SIG-M5 treated with dmso at 0.1 percent for 504 hours (cell line): ENCODE results near the gene INCENP.

Experiments
- DNase-seq: peaks from one replicate; lab custom pipeline; 2025; ENCODE audit not compliant: unreplicated experiment; lab: John Stamatoyannopoulos, UW

The INCENP gene

DNA sequence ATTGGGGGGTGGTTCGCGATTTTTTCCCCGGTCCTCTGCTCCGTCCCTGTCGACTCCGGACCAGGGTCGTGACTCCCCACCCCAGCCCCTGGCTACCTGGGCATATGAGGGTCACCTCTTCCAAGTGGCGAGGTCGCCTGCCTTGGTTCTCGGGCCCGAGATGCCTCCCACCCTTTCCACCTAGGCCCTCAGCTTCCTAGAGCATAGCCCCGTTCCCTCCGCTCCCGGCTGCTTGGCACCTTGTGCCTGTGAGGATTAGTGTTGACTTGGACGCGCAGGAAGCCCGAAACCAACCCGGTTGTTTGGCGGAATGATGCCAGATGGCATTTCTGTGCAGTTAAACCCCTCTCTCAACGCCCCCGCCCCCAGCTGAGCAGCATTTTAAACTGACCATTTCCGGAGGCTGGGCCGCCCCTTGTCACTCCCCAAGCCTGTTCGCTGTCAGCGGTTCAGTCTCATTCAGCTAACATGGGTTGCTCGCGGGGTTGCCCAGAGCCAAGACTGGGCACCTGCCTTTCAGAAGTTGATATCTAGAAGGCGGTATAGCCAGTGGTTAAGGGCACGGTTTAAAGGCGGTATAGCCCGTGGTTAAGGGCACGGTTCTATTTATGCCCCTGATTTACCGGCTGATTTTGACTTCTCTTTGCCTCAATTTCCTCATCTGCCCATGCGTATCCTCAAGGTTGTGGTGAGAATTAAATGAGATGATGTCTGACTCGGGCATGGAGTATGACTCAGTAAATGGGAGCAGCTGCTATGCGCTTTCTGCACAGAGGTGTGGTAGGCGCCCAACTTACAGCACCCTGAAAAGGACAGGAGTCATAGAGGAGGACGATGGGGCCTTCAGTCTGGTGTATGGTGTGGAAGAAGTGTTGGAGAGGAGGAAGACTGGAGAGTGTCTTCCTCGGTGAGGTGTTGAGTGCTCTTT is 639 bp downstream of the INCENP start:
- DNase-seq, result peak; percentile 12

DNA sequence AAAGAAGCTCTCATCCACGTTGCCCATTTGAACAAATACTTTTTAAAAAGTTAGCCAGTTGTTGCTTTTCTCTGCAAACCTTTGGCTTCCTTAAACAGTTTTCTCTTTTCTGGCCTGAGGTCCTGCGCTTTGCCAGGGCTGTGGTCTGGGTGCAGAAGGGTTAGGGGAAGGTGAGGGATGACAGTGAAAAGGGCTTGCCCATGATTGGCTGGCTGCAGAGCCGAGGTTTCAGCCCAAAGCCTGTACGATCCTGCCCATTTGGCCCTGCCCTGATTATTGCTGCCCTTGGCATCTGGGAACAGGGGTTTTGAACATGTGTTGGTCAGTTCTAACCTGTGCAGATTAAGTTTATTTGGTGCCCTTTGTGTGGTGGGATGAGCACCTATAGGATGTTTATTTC is 1.5 kb downstream of the INCENP start:
- no peak for DNase-seq

DNA sequence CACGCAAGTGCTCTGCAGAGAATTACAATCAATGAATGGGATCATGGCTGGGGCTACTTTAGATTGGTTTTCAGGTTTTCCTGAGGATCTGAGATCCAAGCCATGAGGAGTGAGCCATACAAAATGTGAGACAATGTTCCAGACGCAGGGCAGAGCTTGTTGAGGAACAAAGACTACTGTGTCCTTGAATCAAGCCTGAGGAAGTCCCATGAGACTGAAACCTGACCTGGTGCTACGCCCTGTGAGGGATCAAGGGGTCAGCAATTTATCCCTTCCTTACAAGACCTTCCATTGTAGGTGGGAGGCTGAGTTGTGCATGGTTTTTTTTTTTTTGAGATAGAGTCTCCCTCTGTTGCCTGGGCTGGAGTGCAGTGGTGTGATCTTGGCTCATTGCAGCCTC is 2.1 kb downstream of the INCENP start:
- DNase-seq, result no peak

DNA sequence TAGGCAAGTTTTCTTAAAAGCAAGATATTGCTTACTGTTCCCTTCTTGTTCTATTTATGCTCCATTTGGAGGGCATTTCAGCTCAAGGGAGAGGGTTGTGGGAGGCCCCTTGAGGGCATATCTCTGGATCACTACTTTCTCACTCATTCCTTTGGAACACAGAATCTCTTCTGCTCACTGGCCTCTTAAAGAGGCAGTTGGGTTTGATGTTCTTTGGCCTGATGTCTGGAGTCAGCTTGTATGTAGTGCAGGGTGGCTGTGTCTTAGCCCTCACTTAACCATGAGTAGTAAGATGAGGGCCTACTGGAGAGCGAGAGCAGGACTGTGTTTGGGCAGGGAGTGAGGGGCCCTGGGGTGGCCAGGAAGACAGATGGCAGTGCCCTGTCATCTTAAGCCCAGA is 3.6 kb downstream of the INCENP start:
- no peak for DNase-seq

DNA sequence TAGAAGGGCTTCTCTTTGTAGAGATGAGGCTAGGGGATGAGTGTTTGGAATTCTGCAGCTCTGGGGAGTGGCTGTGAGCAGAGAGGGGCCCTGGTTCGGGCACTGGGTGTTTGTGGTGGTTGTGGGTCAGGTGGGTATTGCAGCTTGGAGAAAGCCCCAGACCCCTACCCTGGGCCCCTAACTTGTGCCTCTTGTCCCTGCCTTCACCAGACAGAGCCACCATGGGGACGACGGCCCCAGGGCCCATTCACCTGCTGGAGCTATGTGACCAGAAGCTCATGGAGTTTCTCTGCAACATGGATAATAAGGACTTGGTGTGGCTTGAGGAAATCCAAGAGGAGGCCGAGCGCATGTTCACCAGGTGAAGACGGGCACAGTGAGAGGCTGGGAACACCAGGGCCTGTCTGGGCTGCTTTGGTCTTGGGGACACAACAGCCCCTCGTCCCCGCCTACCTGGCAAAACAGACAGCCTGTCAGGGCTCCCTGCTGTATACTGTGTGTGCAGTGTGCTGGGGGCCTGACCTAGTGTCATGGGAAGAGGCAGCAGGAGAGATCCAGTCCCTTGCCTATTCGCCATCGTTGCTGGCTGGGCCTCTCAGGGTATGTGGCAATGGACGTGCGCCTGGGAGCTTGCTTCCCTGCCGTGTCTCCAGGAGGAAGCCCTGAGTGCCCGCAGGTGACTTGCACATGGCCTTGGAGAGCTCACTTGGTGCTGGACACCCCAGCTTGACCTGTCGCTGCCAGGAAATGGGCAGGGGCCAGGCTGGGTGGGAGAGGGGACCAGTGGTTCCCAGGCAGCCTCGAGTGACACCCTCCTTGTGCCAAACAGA is 4.3 kb downstream of the INCENP start:
- DNase-seq, result no peak

DNA sequence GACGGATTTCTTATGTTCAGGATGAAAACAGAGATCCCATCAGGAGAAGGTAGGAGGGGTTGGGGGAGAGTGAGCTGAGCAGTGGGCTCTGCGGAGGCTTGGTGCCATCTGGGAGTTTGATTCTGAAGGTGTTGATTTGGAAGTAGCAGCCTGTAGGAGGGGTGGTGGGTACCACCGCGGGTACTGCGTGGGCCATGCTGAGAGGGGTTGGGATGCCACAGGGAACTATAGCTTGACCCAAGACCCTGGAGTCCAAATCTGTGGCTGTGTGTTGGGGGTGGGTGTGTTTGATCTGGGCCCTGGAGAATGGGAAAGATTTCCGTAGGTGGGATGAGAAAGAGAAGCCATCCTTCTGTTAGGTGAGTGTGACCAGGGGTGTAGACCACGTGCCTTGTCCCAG is 5.0 kb downstream of the INCENP start:
- DNase-seq, result no peak

DNA sequence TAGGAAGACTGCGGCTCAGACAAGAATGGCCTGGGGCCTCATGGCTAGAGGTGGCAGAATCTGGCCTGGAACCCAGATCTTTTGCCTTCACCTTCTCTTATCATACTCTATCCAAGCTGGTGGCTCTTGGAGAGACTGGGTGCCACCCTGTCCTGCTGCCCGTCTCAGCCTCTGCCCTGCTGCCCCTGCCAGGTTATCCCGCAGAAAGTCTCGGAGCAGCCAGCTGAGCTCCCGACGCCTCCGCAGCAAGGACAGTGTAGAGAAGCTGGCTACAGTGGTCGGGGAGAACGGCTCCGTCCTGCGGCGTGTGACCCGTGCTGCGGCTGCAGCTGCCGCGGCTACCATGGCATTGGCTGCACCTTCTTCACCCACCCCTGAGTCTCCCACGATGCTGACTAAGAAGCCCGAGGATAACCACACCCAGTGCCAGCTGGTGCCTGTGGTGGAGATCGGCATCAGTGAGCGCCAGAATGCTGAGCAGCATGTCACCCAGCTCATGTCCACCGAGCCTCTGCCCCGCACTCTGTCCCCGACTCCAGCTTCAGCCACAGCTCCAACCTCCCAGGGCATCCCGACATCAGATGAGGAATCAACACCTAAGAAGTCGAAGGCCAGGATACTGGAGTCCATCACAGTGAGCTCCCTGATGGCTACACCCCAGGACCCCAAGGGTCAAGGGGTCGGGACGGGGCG is 5.9 kb downstream of the INCENP start:
- no peak for DNase-seq

DNA sequence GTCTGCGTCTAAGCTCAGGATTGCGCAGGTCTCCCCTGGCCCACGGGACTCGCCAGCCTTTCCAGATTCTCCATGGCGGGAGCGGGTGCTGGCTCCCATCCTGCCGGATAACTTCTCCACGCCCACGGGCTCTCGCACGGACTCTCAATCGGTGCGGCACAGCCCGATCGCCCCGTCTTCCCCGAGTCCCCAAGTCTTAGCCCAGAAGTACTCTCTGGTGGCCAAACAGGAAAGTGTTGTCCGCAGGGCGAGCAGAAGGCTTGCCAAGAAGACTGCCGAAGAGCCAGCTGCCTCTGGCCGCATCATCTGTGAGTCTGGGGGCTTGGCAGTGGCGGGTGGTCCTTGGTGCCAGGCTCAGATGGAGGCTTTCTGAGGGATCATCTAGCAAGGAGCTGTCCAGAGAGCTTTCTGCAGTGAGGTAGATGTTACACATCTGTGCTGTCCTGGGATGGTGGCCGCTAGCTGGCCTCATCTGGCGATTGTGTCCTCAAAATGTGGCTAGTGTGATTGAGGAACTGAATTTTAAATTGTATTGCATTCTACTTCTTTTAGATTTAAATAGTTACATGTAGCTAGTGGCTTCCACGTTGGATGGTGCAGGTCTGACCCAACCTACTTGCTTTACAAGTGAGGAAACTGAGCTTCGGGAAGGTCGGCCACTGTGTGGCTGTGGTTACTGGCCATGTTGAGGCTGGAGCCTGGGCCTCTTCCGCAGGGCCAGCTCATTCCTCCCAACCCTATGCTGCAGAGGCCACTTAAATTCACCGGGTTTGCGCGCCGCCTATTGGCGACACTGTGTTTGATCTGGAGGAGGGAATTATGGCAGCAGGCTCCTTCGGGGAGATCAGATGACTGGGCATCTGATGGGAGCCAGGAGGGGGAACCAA is 6.7 kb downstream of the INCENP start:
- no peak for DNase-seq

DNA sequence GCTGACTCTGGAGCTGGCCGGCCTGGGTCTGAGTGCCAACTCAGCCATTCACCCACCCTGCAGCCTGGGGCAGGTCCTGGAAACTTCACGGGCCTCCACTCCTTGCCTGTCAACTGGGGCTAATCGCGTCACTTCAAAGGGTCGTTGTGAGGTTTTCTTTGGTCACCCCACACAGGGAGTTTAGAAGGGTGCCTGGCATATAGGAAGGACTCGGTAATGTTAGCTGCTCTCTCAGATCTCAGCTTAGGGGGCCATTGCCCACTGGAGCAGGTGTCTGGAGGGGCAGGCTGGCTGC is 7.3 kb downstream of the INCENP start:
- no peak for DNase-seq

DNA sequence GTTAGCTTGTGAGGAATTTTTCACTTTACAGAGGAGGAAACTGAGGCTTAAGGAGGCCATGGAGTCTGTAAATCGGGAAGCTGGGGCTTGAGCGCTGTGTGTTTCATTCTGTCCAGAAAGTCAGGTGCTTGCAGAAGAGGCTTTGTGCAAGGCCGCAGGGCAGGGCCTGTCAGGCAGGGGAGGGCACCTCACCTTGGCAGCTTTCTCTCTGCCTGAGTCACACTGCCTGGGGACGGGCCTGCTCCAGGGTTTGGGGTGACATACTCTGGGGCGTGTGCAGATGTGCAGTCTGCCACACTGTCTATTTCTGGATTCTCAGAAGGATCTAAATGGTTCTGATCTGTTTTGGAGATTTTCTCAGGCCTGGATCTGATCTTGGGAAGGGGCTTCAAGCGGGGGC is 8.4 kb downstream of the INCENP start:
- no peak for DNase-seq

DNA sequence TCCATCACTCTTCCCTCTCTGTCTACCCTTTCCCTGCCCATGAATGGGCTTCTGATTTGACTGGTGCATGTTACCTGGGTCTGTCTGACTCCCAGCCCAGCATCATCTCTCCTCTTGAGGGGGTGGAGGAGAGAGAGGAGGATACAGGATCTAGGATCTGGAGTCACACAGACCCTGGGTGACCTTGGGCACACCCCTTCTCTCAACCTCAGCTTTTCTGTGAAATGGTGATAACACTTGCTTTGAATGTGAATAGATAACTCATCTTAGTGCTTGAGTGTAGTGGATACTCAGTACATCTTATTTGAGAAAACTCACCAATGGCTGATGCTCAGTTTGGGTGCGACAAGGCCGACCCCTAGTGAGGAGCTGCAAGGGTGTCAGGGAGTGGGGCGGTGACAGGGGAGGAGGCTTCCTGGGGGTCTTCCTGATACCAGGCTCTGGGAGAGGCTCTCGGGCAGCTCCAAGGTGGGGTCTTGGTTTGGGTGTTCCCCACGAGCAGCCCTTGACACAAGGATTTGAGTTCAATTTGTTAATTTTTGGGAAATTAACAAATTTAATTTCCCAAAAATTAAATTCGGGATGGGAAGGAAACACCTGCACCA is 9.0 kb downstream of the INCENP start:
- DNase-seq, result no peak

DNA sequence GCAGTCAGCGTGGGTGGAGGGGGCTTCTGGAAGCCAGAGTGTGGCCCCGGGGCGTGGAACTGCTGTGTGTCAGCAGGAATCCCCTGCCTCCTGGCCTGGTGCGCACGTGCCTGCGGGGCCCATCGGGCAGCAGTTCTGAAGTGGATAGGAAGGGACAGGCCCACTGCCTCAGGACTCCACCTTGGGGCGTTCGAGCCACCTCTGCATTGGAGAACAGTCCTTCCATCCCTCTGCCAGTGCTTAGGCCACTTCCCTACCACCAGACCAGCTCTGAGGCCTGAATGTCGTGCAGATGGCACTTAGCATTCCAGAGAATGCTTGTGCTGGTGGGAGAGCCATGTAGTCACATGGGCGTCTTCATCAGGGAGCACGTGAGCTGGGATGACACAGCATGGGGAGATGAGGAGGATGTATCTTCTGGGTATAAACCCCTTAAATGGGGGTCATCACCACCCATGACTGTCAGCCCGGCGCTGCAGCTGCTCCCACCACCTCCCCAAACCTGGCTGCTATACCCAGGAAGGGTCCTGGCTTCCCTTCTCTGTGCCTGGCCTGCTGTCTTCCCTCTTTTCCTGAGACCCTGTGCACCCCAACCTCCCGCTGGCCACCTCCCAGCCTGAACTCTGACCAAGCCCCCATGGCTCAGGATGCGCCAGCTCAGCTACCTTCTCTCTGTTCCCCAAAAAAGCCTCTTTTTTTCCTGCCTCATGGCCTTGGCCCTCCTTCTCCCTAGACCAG is 9.7 kb downstream of the INCENP start:
- DNase-seq, result no peak

DNA sequence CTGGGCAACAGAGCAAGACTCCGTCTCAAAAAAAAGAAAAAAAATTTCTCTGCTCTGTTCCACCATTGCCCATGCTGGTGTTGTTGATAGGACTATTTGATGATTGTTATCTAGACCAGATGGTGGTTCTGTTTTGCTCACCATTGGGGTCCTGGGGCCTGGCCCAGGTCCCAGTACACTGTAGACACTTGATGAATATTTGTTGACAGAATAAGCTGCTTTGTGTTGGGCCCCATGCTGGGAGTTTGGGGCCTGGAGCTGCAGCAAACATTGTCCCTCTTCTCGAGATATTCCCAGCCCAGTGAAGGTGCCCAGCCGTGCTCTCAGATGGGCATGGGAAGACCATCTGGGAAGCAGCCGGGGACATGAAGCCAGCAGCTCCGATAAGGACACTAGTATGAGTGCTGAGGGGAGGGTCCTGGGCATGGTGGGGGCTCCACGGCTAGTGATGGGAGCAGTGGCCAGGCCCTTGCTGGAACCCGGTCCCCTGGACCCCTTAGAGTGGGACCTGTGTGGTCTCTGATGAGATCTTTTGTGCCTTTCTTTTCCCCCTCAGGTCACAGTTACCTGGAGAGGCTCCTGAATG is 13.6 kb downstream of the INCENP start:
- no peak for DNase-seq

DNA sequence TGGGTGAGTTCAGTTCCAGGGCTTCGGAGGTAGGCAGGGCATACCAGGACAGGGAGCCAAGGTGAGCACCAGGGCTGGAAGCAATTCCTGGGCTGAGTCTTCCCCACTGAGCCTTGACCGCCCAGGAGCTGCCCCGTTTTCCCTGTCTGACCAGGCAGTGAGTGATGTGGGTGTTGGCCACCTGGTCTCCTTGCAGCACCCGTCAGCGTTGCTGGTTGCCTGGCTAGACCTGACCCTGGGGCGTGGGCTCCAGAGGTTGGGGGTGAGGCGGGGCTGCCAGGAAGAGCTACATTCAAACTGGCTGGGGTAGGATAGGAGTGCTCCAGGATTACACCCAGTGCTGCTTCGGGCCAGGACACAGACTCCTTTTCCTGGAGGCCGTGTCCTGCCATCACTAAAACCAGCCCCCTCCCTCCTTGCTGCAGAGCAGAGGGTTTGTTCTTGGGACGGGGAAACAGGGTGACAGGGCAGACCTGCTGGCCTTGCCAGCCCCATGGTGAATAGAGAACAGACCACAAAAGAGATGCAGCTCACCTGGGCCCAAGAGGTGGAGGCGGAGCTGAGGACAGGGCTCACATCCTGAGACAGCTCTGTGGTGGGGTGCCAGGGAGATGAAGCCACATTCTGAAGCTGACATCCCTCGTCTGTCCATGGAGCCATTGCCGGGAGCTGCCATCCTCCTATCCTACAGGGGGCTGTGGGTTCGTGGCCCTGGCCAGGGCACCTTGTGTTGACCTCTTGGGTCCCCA is 14.2 kb downstream of the INCENP start:
- DNase-seq, result no peak

DNA sequence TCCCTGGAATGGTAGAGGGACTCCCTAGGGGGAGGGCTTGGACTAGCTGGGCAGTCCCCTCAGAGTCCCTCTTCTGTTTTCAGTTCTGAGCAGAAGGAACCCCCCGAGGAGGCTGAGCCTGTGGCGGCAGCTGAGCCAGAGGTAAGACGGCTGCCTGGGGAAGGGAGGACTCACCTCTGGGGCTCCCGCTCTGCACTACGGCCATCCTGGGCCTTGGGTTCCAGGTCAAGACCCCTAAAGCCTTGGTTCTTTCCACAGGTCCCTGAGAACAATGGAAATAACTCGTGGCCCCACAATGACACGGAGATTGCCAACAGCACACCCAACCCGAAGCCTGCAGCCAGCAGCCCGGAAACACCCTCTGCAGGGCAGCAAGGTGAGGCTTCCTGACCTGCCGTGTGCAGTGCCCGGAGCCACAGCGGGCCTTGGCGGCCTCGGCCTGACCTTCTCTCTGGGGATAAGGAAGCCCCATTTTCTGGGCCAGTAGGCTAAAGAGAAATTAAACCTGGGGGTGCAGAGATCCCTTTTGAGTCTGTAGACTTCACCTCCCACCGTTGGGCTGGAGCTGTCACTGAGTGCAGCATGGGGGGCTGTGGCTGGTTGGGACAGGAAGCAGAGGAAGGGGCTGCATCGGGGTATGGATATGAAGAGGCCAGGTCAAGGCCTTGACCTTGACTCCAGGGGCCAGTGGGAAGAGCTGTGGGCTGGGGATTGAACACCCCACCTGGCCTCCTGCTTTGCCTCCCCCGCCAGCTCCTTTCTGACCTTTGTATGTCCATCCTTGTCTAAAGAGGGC is 15.0 kb downstream of the INCENP start:
- DNase-seq, result no peak

DNA sequence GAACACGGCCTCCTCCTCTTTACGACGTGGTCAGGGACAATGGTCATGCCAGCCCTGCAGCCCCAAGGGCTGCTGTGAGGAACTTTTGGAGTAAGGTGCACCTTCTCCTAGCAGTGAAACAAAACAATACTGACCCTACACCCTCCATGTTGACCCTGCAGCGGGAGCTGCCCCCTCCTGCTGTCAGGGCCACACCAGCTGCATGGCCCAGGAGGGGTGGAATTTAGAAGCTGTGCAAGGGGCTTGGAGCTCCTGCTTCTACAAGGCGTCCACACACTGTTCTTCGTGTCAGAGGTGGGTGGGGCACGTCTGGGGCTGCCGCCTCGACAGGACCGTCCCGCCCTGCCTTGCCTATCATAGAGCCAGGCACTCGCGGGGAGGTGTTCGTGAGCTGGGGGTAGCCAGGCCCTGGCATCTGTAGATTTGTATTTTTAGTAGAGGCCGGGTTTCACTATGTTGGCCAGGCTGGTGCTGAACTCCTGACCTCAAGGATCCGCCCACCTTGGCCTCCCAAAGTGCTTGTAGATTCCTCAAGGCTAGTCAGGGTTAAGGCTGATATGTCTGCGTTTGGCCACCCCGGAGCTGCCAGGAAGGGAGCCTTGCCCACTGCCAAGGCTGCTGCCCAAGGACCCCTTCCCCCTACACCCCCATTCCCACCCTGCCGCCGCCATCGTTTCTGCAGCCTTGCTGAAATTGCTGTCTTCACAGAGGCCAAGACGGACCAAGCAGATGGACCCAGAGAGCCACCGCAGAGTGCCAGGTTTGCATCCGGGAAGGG is 15.9 kb downstream of the INCENP start:
- no peak for DNase-seq
